Muscle of leg (tissue), 11 donors: ENCODE results near the gene ZIC4. TPM values are rescaled to one million over a fixed set of nuclear protein-coding genes. Genes with fewer than 3 reads are reported as not detected.

ENCODE experiments used
- DNase-seq: peaks from one replicate; pipeline ENCODE4 v3.0.0; 2013
- H3K27ac ChIP-seq: one replicate; pipeline ENCODE4 v1.5.1; 2013; ENCODE audit warnings: mild to moderate bottlenecking, low read length, control low read depth
- H3K27me3 ChIP-seq: one replicate; pipeline ENCODE4 v1.6.1; 2013; ENCODE audit warnings: low read length; ENCODE audit not compliant: control insufficient read depth, insufficient read depth
- H3K36me3 ChIP-seq: one replicate; pipeline ENCODE4 v1.6.1; 2013; ENCODE audit warnings: low read length; ENCODE audit not compliant: control insufficient read depth, insufficient read depth
- H3K4me1 ChIP-seq: one replicate; pipeline ENCODE4 v1.6.1; 2013; ENCODE audit warnings: low read length; ENCODE audit not compliant: control insufficient read depth, insufficient read depth
- H3K4me3 ChIP-seq: one replicate; pipeline ENCODE4 v1.5.1; 2013; ENCODE audit warnings: low read length, control low read depth
- H3K9me3 ChIP-seq: replicated peaks from 2 replicates; pipeline ENCODE4 v1.6.1; 2013; ENCODE audit warnings: low read depth, low read length; ENCODE audit not compliant: control insufficient read depth
- WGBS: methylation state at CpG from one replicate; pipeline ENCODE4 v1.1.5; 2013; ENCODE audit warnings: missing lambda C conversion rate; ENCODE audit not compliant: insufficient coverage; 5-methylcytosine and 5-hydroxymethylcytosine counted together
- polyA plus RNA-seq, 8 donors: library from polyadenylated mRNA; unstranded; fragments of 120-200 nt; gene quantifications; one replicate each; pipeline versions ENCODE4 v1.2.1 to v1.2.3, GENCODE V29; 2013; ENCODE audit warnings: inconsistent platforms in 1 of 8, low replicate concordance in 1 of 8; ENCODE audit not compliant: insufficient read length in 8 of 8, insufficient read depth in 1 of 8
- total RNA-seq: library from RNA; stranded (reverse); fragments of 120-200 nt; gene quantifications from one replicate; pipeline ENCODE4 v1.2.4, GENCODE V29; 2013

ZIC4 gene
- total and polyA plus RNA-seq, 9 donors, result 1.1 to 6.1 (median 3.6) TPM

DNA sequence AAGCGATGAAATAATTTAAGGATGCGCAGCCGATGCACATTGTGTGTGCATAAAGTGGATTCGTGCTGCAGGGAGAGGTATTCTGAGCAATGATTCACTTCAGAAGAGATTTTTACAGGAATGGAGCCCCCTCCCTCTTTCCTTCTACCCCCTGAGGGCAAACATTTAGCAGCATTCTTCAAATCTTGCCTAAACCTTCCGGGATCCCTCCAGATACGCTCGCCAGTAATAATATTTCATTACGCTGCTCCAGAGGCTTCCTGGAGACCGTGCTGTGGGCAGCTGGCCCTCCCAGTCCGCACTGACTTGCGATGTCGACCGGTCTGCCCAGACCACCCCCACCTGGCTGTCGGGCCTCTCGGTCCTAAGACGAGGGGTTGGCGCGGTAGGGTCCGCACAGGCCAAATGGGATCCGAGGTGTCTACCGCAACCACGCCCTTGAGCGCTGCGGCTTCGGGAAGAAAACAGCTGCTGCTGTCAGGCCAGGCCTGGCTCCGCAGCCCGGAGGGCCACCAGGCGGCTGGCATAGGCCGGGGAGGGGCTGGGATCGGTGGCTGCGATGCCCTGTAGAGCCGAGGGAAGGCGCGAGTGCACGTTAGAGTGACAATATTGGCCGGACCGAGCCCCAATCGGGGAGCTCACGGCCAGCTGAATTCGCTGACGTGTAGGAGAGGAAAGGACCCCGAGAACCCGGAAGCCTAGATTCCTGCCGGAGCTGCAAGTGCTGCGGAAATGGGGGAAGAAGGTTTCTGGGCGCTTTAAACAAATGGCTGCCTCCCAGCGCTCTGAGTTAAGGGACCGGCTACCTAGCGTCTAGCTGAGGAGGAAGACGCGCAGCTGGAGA lies 14.3 kb downstream of the ZIC4 start:
- DNase-seq, result peak; percentile 85
- WGBS, result under 1% methylated on average over 47 of the region's 51 CpGs
- Histone ChIP-seq H3K4me1 (peaks cover 37% of the 10 kb centered on the region), H3K27me3 (peaks cover 98% of the 10 kb centered on the region), H3K4me3 (peak overlapping the region; percentile 59), H3K36me3 (no peaks in the 10 kb centered on the region), H3K9me3 (no peaks in the 10 kb centered on the region), H3K27ac (peak overlapping the region; percentile 92)

DNA sequence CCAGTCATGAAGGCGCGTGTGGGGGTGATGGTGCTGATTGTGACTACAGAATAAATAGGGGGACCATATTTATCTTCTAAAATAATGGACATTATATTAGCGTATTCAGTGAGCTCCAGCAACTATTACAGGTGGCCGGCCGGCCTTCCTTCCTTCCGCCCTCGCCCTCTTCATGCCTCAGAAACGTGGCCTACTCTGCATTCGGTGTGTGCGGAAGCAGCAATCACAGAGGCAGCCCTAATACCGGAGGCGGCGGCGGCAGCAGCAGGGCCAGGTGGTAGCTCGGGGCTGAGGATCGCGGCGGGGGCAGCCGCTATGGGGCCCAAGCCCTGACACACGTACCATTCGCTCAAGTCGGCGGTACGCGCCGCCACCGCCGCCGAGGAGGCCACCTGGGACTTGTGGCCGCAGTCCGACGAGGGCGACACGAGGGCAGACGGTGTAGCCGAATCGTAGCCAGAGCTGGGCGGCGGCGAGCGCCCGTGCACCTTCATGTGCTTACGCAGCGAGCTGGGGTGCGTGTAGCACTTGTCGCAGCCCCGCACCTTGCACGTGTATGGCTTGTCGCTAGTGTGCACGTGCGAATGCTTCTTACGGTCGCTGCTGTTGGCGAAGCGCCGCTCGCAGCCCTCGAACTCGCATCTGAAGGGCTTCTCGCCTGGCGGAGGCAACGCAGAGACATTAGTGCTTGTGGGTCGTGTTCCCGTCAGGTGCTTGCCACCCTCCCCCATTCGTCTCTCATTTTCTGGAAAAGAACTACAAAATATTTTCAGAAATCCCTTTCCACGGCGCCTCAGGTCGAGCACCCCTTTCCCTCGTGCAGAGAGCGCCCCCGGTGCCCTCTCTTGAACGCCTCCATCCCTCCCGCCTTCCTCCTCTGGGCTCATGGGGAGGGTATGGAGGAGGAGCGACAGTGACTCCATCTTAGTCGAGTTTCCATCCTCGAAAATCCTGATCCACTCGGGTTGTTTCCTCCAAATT lies 15.5 kb downstream of the ZIC4 start:
- no peak overlapping the region for H3K4me3 ChIP-seq
- H3K4me1 ChIP-seq, result peaks cover 34% of the 10 kb centered on the region
- 9% methylated on average over 59 of the region's 77 CpGs for WGBS
- no peak overlapping the region for H3K27ac ChIP-seq
- no peaks in the 10 kb centered on the region for H3K9me3 ChIP-seq
- peaks cover 90% of the 10 kb centered on the region for H3K27me3 ChIP-seq
- no peak for DNase-seq
- H3K36me3 ChIP-seq, result no peaks in the 10 kb centered on the region

DNA sequence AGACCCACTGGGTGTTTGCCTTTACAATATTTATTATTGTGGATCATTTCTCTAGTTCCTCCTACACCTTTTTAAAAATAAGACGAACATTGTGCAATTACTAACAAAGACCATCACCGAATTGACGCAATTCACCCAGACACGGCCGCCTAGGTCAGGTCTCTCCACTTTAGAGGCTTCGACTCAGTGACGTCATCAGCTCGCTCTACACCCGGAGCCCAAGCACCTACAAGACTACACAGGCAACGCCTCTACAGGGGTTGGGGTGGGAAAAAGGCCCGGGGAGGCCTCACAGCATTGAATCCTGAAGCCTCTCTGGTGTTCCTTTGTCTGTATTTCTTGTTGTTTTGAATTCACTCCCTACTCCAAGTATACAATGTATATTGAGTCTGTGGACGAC lies 16.6 kb downstream of the ZIC4 start:
- Histone ChIP-seq H3K4me3 (no peak overlapping the region), H3K27me3 (peaks cover 90% of the 10 kb centered on the region)
- WGBS, result no CpG with 5 or more reads among the region's 12 CpGs

DNA sequence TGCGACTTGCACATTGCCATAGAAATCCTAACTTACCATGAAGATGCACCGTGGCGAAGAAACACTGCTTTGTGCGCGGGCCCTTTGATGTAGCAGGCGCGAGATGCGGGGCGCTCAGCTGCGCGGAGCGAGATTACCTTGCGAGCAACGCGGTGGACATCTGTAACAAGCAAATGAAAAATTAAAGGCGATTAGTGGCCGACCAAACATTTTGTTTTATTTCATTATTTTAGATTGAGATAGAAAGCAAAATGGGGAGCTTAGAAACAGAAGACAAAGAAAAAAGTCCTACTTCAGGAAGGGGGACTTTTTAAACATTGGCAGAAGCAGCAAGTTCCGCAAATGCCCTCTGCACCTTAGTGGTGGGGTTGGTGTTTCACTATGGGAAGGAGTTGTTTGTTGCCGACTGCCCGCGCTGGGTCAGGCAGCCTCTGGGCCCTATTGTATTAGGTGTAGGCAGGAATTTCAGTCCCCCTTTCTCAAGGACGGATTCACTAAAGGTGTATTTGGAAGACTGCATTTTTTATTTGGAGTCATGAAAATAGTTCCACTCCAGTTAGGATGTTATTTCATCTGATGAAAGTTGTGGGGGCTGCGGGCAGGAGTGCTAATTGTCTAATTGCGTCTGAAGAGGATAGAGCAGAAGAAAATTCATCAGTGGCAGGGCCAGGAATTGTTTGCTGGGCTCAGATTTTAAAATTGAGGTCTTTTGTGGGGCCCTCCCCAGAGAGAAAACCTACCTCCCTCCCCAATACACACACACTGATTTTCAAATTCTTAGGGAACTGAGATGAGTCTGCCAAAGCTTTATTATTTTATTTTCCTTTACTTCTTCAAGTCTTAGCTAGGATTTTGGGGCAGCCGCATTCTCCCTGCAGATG lies 17.4 kb downstream of the ZIC4 start:
- DNase-seq, result no peak
- Histone ChIP-seq H3K27me3 (peaks cover 90% of the 10 kb centered on the region), H3K4me3 (no peak overlapping the region), H3K27ac (no peak overlapping the region), H3K9me3 (no peaks in the 10 kb centered on the region), H3K4me1 (peaks cover 25% of the 10 kb centered on the region), H3K36me3 (no peaks in the 10 kb centered on the region)
- 14% methylated on average over 17 of the region's 25 CpGs for WGBS

More for the DNA sequence above, 16.6 kb downstream of the ZIC4 start:
- DNase-seq, result no peak
- no peak overlapping the region for H3K27ac ChIP-seq
- H3K36me3 ChIP-seq, result no peaks in the 10 kb centered on the region
- H3K4me1 ChIP-seq, result peaks cover 27% of the 10 kb centered on the region
- H3K9me3 ChIP-seq, result no peaks in the 10 kb centered on the region

DNA sequence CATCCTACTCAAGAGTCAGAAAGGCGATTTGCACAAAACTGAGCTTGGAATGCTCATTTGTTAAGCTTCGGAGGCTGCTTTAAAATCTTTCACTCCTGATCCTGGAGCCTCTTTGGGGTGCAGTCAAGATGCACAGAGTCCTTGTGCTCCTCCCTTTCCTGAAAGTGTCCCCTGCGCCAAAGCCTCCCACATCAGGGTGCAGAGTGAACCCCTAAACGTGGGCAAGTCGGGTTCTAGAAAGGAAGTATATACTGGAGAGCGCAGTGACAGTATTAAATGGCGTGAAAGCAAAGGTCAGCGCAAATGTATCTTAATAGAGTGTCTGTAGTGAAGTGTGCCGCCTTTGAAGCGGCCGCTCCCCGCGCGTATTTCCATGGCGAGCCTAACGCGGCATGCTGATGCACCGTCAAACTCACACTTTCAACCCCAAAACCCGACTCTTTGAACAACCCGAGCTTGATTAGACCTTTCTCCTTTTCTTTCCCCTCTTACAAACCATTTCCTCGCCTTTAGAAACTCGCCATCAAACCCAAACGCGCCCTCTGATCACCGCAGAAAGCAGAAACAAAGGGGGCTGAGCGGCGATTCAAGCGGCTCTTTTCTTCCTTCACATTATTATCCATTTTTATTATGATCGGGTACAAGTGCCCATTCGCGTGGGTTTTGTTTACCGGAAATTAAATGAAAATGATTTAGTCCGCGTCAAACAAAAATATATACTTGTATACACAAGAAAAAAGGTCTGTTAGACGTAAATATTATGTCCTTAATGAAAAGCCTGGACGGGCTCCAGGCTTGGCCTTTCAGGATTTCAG lies 18.3 kb downstream of the ZIC4 start:
- H3K4me3 ChIP-seq, result no peak overlapping the region
- WGBS, result 12% methylated on average over 15 of the region's 36 CpGs
- H3K4me1 ChIP-seq, result peaks cover 19% of the 10 kb centered on the region
- peaks cover 90% of the 10 kb centered on the region for H3K27me3 ChIP-seq
- no peak for DNase-seq
- H3K36me3 ChIP-seq, result no peaks in the 10 kb centered on the region
- H3K27ac ChIP-seq, result no peak overlapping the region
- H3K9me3 ChIP-seq, result no peaks in the 10 kb centered on the region

DNA sequence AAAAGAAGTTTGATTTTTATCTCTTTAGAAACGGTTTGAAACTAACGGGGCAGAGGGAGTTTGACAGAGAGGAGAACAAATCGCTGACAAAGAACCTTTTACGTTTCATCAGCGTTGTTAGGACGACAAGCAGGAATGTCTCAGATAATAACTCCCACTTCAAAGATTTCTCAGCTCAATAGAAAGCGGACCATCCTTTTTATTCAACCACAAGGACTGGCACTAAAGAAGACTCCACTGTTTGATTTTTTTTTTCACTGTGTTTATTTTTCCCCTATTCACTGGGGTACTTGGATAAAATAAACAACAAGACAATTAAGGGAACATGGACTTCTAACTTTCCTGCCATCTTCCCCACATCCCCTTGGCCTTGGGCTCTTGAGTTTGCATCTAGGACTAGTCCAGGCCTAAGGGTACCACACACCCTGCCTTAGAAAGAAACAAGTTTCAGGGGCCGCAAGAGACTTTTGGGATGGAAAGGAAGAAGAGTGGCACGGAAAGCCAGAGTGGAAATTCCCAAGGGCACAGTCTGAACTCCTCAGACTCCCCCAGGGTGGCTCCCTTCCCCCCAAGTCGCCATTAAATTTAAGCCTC lies 19.0 kb downstream of the ZIC4 start:
- Histone ChIP-seq H3K27ac (no peak overlapping the region), H3K9me3 (no peaks in the 10 kb centered on the region), H3K36me3 (no peaks in the 10 kb centered on the region), H3K27me3 (peaks cover 87% of the 10 kb centered on the region), H3K4me1 (peaks cover 14% of the 10 kb centered on the region), H3K4me3 (no peak overlapping the region)
- 11% methylated on average over 6 of the region's 10 CpGs for WGBS
- DNase-seq, result no peak

DNA sequence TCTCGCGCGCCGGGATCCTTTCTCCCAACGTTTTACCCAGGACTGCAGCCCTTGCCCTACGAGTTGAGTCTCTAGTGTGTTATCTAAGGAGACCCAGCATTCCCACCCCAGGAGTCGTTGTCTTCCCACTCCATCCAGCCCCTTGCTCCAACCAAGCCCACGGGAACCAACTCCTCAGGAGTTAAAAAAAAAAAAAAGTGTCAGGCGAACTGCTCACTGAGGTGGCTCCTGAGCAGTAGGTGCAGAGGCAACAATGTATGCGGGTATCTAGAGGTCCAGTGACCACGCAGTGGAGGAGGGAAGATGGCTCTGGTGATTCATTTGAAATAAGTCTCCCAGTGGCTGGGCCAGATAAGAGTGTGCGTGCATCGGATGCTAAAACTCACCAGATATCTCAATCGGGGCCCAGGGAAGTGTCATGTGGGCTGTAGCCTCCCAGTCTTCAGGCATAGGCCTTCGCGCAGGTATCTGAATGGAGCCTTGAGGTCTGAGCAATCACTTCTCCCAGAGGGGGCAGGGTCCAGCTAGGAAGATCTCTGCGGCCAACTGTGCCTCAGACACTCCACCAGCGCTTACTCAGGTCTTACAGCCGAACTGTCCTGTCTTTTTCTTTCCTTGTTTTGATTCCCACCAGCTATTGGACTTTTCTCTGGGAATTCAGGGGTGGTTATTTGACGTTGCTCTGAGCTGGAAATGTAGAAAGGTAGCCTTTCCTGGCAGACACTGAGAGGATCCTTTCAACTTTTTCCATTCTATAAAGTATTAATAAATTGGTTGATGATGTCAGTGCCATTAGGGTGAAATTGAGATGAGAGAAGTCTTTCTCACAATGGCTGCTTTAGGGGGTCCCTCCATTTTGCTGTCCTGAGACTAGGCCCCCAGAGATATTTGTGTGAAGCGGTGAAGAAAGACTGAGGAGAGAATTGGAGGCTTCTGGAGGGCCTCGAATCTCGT lies 21.0 kb downstream of the ZIC4 start:
- Histone ChIP-seq H3K27me3 (peaks cover 82% of the 10 kb centered on the region), H3K36me3 (no peaks in the 10 kb centered on the region), H3K4me1 (no peaks in the 10 kb centered on the region), H3K4me3 (no peak overlapping the region), H3K9me3 (no peaks in the 10 kb centered on the region), H3K27ac (no peak overlapping the region)
- DNase-seq, result no peak
- 24% methylated on average over 9 of the region's 23 CpGs for WGBS

DNA sequence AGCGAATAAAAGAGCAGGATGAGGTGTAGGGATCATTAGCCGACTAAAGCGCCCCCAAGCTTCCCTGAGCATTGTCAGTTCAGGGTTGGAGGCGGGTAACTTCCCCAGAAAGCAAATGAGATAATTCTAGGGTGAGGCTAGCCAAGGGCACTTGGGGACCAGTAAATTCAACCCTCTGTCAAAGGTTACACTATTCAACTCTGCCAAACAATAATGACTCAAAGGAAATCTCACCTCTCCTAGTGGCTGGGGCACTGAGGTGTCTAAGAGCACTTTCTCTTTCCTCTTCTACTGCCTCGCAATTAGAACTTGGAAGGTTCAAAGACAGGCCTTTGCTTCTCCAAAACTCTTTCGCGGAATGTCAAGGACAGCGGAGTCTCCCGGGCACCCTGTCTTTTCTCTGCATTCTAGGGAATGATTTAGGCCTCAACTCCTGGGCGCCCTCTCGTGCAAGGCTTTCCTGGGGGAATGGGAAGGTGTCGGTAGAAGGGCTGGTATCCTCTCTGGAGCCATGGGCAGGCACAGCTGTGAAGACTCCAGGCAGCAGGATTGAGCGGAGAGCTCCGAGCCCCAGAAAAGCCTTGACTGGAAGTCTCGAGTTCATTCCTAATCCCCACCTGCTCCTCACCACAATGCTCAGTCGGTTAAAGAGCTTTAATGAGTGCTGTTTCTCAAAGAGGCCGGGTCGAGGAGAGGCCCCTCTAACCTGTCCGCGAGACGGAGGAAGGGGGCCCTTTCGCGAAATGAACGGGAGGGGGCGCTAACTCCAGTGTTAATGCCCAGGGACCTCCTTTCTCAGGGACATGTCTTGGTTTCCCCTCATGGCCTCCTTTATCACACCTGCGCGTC lies 21.9 kb downstream of the ZIC4 start:
- 16% methylated on average over 17 of the region's 27 CpGs for WGBS
- no peaks in the 10 kb centered on the region for H3K4me1 ChIP-seq
- DNase-seq, result no peak
- peaks cover 82% of the 10 kb centered on the region for H3K27me3 ChIP-seq
- H3K27ac ChIP-seq, result no peak overlapping the region
- H3K9me3 ChIP-seq, result no peaks in the 10 kb centered on the region
- no peak overlapping the region for H3K4me3 ChIP-seq
- no peaks in the 10 kb centered on the region for H3K36me3 ChIP-seq
